PC-3 (cell line): ENCODE data around the gene KCNN1. TPM values are rescaled to one million over a fixed set of nuclear protein-coding genes. Genes with fewer than 3 reads are reported as not detected.

Experiments used
- ATAC-seq: fragments of 200-7000 bp; cut with Tn5 transposase; 2 replicates; pipeline ENCODE4 v1.9.1; 2020; ENCODE audit warnings: mild to moderate bottlenecking, moderate library complexity
- BruUV-seq: library from RNA; stranded (reverse); fragments of 400-500 nt; replicated peaks from 2 replicates; lab custom pipeline; 2021; lab: Mats Ljungman, UMichigan
- CTCF ChIA-PET: fragments of 300-600 bp; sonication (Branson Sonifier 250); formaldehyde crosslinking; loops from one replicate; lab custom pipeline; 2022; ENCODE audit warnings: antibody characterized with exemption; lab: Charles Lee
- POLR2A ChIA-PET: fragments of 300-600 bp; sonication (Branson Sonifier 250); formaldehyde crosslinking; loops from one replicate; lab custom pipeline; 2022; ENCODE audit warnings: antibody characterized with exemption; ENCODE audit not compliant: unreplicated experiment; lab: Charles Lee
- DNase-seq: peaks from one replicate; pipeline ENCODE4 v3.0.0-alpha.2; 2015
- H2AFZ ChIP-seq: fragments of 300-600 bp; sonication (generic); 2 replicates; pipeline ENCODE4 v1.6.0; 2016; ENCODE audit warnings: antibody characterized with exemption, low read length
- H3F3A ChIP-seq: fragments of 300-600 bp; sonication (generic); one replicate; pipeline ENCODE4 v1.6.0; 2017; ENCODE audit warnings: antibody characterized with exemption, low read length, control low read depth, mild to moderate bottlenecking; ENCODE audit not compliant: unreplicated experiment
- H3K27ac ChIP-seq: fragments of 300-600 bp; sonication (generic); 2 replicates; pipeline ENCODE4 v1.5.1; 2016; ENCODE audit warnings: mild to moderate bottlenecking, low read length
- H3K27me3 ChIP-seq: fragments of 300-600 bp; sonication (generic); 2 replicates; pipeline ENCODE4 v1.6.1; 2016; ENCODE audit warnings: low read length, mixed read lengths
- H3K36me3 ChIP-seq: fragments of 300-600 bp; sonication (generic); 2 replicates; pipeline ENCODE4 v1.6.1; 2016; ENCODE audit warnings: low read depth, mixed run types, low read length, mixed read lengths
- H3K4me1 ChIP-seq: fragments of 300-600 bp; sonication (generic); 2 replicates; pipeline ENCODE4 v1.5.1; 2016; ENCODE audit warnings: low read length; ENCODE audit not compliant: insufficient read depth
- H3K4me2 ChIP-seq: fragments of 300-600 bp; sonication (generic); 2 replicates; pipeline ENCODE4 v1.6.0; 2016; ENCODE audit warnings: low read length
- H3K4me3 ChIP-seq: fragments of 300-600 bp; sonication (generic); 2 replicates; pipeline ENCODE4 v1.5.1; 2016; ENCODE audit warnings: mild to moderate bottlenecking, low read length, mixed read lengths
- H3K79me2 ChIP-seq: fragments of 300-600 bp; sonication (generic); 2 replicates; pipeline ENCODE4 v1.6.1; 2017; ENCODE audit warnings: low read length, mixed read lengths
- H3K9ac ChIP-seq: fragments of 300-600 bp; sonication (generic); 2 replicates; pipeline ENCODE4 v1.6.0; 2016; ENCODE audit warnings: mild to moderate bottlenecking, low read length
- H3K9me2 ChIP-seq: fragments of 300-600 bp; sonication (generic); replicated peaks from 2 replicates; pipeline ENCODE4 v1.6.1; 2016; ENCODE audit warnings: mixed run types, low read length, mixed read lengths
- H3K9me3 ChIP-seq: fragments of 300-600 bp; sonication (generic); 2 replicates; pipeline ENCODE4 v1.6.1; 2016; ENCODE audit warnings: low read length, mixed read lengths
- H4K20me1 ChIP-seq: fragments of 300-600 bp; sonication (generic); 2 replicates; pipeline ENCODE4 v1.6.1; 2016; ENCODE audit warnings: low read length, mixed read lengths
- EZH2 ChIP-seq: fragments of 300-600 bp; sonication (generic); IDR thresholded peaks from one replicate; pipeline ENCODE4 v1.6.1; 2017; ENCODE audit warnings: antibody characterized with exemption, mild to moderate bottlenecking, low read length; ENCODE audit not compliant: unreplicated experiment
- EZH2phosphoT487 ChIP-seq: fragments of 300-600 bp; sonication (generic); IDR thresholded peaks from 2 replicates; pipeline ENCODE4 v1.6.1; 2018; ENCODE audit warnings: mild to moderate bottlenecking, antibody characterized with exemption, low read length, borderline replicate concordance
- intact Hi-C: fragments of 100-400 bp; cut with micrococcal nuclease; formaldehyde crosslinking; loops from 2 replicates; pipeline ENCODE4 v1.9.0; 2023
- total RNA-seq: library from RNA; depleted of rRNA; stranded (reverse); fragments of >200 nt; gene quantifications from 2 replicates; pipeline ENCODE4 v1.2.3, GENCODE V29; 2014
- TF ChIP-seq, protein P1 (sequence below): fragments of 300-600 bp; sonication (generic); conservative IDR thresholded peaks from 2 replicates; pipeline ENCODE4 v1.5.1; 2017; ENCODE audit warnings: antibody characterized with exemption, low read depth, mild to moderate bottlenecking, low read length

The KCNN1 gene
- total RNA-seq, 1 experiment from 2014 or later: not detected

- POLR2A ChIA-PET: no interaction called here
- no peaks in the 10 kb centered on the region for H3K9me2 ChIP-seq
- H3K4me3 ChIP-seq: no peak overlapping the region
- H3K4me1 ChIP-seq: no peaks in the 10 kb centered on the region
- H3K27ac ChIP-seq: no peak overlapping the region
- H3K79me2 ChIP-seq: no peaks in the 10 kb centered on the region
- ATAC-seq (no peak), DNase-seq (no peak)
- H3K27me3 ChIP-seq: no peaks in the 10 kb centered on the region
- H3K4me2 ChIP-seq: no peak overlapping the region
- no peaks in the 10 kb centered on the region for H4K20me1 ChIP-seq
- no peaks in the 10 kb centered on the region for H3F3A ChIP-seq
- CTCF ChIA-PET: no interaction called here
- no TSS peak for BruUV-seq
- no peak overlapping the region for H3K9ac ChIP-seq
- no peak overlapping the region for H2AFZ ChIP-seq
- H3K9me3 ChIP-seq: no peaks in the 10 kb centered on the region
- no peak for TF ChIP-seq EZH2
- no peak for TF ChIP-seq EZH2phosphoT487
- TF ChIP-seq, protein P1, sequence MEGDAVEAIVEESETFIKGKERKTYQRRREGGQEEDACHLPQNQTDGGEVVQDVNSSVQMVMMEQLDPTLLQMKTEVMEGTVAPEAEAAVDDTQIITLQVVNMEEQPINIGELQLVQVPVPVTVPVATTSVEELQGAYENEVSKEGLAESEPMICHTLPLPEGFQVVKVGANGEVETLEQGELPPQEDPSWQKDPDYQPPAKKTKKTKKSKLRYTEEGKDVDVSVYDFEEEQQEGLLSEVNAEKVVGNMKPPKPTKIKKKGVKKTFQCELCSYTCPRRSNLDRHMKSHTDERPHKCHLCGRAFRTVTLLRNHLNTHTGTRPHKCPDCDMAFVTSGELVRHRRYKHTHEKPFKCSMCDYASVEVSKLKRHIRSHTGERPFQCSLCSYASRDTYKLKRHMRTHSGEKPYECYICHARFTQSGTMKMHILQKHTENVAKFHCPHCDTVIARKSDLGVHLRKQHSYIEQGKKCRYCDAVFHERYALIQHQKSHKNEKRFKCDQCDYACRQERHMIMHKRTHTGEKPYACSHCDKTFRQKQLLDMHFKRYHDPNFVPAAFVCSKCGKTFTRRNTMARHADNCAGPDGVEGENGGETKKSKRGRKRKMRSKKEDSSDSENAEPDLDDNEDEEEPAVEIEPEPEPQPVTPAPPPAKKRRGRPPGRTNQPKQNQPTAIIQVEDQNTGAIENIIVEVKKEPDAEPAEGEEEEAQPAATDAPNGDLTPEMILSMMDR: no peak
- intact Hi-C loops: no loop called here
- H3K36me3 ChIP-seq: no peaks in the 10 kb centered on the region
These were observed 21.3 kb downstream of the KCNN1 start for GRCh38 chr19:17988161-17988560.

DNA sequence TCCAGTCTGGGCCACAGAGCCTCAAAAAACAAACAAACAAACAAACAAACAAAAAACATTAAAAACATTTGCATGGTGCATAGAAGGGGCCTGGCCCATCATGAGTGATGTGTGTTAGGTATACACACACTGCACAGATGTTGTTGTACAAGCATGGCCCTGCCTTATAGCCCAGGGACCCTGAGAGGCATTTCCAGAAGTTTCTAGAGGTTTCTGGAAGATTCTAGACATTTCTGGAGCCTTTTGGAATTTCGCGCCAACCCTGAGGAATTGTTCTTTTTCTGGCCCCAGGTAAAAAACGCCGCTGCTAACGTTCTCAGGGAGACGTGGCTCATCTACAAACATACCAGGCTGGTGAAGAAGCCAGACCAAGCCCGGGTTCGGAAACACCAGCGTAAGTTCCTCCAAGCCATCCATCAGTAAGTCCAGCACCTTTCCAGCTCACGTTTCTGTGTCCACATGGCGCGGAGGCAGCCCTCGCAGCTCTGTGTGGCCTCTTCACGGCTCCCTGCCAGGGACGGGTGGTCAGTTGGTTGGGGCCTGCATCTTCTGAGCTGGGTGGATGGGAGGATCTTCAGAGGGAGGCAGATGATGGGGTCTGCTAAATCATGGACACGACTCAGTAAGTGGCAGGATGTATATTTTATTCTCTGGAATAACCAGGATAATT is 22.7 kb downstream of the KCNN1 start:
- H3K79me2 ChIP-seq: no peaks in the 10 kb centered on the region
- H3K9ac ChIP-seq: no peak overlapping the region
- no peak overlapping the region for H2AFZ ChIP-seq
- ChIA-PET POLR2A (no interaction called here), CTCF (no interaction called here)
- H3K4me1 ChIP-seq: no peaks in the 10 kb centered on the region
- no peaks in the 10 kb centered on the region for H4K20me1 ChIP-seq
- TF ChIP-seq EZH2phosphoT487: no peak
- TF ChIP-seq, protein P1: no peak
- TF ChIP-seq EZH2: no peak
- no peaks in the 10 kb centered on the region for H3K9me3 ChIP-seq
- no peak overlapping the region for H3K4me2 ChIP-seq
- H3F3A ChIP-seq: no peaks in the 10 kb centered on the region
- no peak overlapping the region for H3K4me3 ChIP-seq
- H3K27me3 ChIP-seq: no peaks in the 10 kb centered on the region
- intact Hi-C loops: no loop called here
- ATAC-seq (no peak), DNase-seq (no peak)
- BruUV-seq: no TSS peak
- no peaks in the 10 kb centered on the region for H3K9me2 ChIP-seq
- no peaks in the 10 kb centered on the region for H3K36me3 ChIP-seq
- no peak overlapping the region for H3K27ac ChIP-seq

DNA sequence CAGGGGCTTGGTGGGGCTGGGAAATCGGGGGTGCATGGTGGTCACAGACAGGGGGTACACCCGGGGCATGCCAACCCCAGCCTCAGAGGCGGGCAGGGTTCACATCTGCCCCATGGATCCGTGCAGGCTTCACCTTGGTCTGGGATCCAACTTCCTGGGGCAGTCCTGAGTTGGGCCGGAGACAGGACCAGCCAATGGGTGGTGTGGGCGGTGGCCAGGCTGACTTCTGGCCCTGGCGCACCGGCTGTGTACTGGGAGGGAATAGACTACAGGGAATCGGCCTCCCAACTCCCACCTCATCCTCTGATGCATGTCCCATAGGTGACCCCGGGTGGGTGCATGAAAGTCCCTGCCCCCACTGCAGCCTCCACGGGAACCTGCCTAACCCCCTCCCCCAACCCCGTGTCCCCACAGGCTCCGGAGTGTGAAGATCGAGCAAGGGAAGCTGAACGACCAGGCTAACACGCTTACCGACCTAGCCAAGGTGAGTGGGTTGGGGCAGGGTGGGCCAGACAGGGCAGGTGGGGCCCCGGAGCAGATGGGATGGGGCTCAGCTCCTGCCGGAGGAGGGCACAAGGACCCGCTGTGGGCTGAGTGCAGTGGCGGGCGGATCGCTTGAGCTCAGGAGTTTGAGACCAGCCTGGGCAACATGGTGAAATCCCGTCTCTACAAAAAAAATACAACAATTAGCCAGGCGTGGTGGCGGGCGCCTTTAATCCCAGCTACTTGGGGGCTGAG is 26.3 kb downstream of the KCNN1 start:
- H3K4me1 ChIP-seq: peaks cover 3% of the 10 kb centered on the region; the same call in 1 of the 2 replicates
- H3K4me2 ChIP-seq: no peak overlapping the region
- ChIA-PET CTCF (no interaction called here), POLR2A (no interaction called here)
- intact Hi-C loops: no loop called here
- no peaks in the 10 kb centered on the region for H3K79me2 ChIP-seq
- BruUV-seq: no TSS peak
- H2AFZ ChIP-seq: no peak overlapping the region
- no peaks in the 10 kb centered on the region for H3K9me2 ChIP-seq
- no peaks in the 10 kb centered on the region for H3F3A ChIP-seq
- H3K36me3 ChIP-seq: no peaks in the 10 kb centered on the region
- H3K27ac ChIP-seq: no peak overlapping the region
- no peak for ATAC-seq
- DNase-seq: no peak
- H3K9ac ChIP-seq: no peak overlapping the region
- no peaks in the 10 kb centered on the region for H3K27me3 ChIP-seq
- no peaks in the 10 kb centered on the region for H4K20me1 ChIP-seq
- no peak for TF ChIP-seq EZH2phosphoT487
- TF ChIP-seq EZH2: no peak
- TF ChIP-seq, protein P1: no peak
- H3K9me3 ChIP-seq: no peaks in the 10 kb centered on the region
- no peak overlapping the region for H3K4me3 ChIP-seq
